NCI-H2196 treated with DMSO at 0.1 percent for 48 hours (cell line): ENCODE data around the gene PTGFRN.

Experiments used
- DNase-seq: peaks from one replicate; lab custom pipeline; 2025; ENCODE audit not compliant: unreplicated experiment; lab: John Stamatoyannopoulos, UW

The PTGFRN gene

GRCh38 chr1:117030271-117030877 is 120.7 kb downstream of the PTGFRN start:
- DNase-seq = no peak

- no peak for DNase-seq
These were observed 122.5 kb downstream of the PTGFRN start for GRCh38 chr1:117032266-117032665.

GRCh38 chr1:117032681-117033539 is 123.2 kb downstream of the PTGFRN start:
- no peak for DNase-seq

- no peak for DNase-seq
These were observed 124.1 kb downstream of the PTGFRN start for GRCh38 chr1:117033772-117034171.

- no peak for DNase-seq
These were observed 125.1 kb downstream of the PTGFRN start for GRCh38 chr1:117034791-117035290.

- no peak for DNase-seq
These were observed 126.3 kb downstream of the PTGFRN start for GRCh38 chr1:117036018-117036461.

- DNase-seq = no peak
These were observed 128.1 kb downstream of the PTGFRN start for GRCh38 chr1:117037802-117038201.

GRCh38 chr1:117038236-117038635 is 128.5 kb downstream of the PTGFRN start:
- no peak for DNase-seq
